Midbrain (tissue), 1 donor: ENCODE results near the gene INSIG1.
A peak's percentile ranks its signal among the peaks of the same experiment; 100 is the strongest.

Experiments used
- DNase-seq: peaks from one replicate; lab custom pipeline; 2025; lab: John Stamatoyannopoulos, UW

INSIG1 gene

GRCh38 chr7:155349601-155350331, 52.1 kb downstream of the INSIG1 start:
- no peak for DNase-seq

- no peak for DNase-seq
These were observed 53.6 kb downstream of the INSIG1 start for GRCh38 chr7:155351120-155351870.

- no peak for DNase-seq
These were observed 54.5 kb downstream of the INSIG1 start for GRCh38 chr7:155352076-155352752.

- no peak for DNase-seq
These were observed 55.1 kb downstream of the INSIG1 start for GRCh38 chr7:155352753-155353115.

GRCh38 chr7:155353256-155353897, 55.7 kb downstream of the INSIG1 start:
- DNase-seq: no peak

GRCh38 chr7:155354371-155355048, 56.8 kb downstream of the INSIG1 start:
- DNase-seq: no peak

GRCh38 chr7:155355176-155355575, 57.5 kb downstream of the INSIG1 start:
- DNase-seq: no peak

GRCh38 chr7:155355745-155356144, 58.1 kb downstream of the INSIG1 start:
- DNase-seq: no peak

GRCh38 chr7:155356323-155357105, 58.8 kb downstream of the INSIG1 start:
- DNase-seq: peak; percentile 7

GRCh38 chr7:155357573-155358041, 59.9 kb downstream of the INSIG1 start:
- DNase-seq: no peak

- no peak for DNase-seq
These were observed 60.6 kb downstream of the INSIG1 start for GRCh38 chr7:155358066-155358947.

- DNase-seq: no peak
These were observed 61.5 kb downstream of the INSIG1 start for GRCh38 chr7:155358948-155359712.
